H1 (cell line): ENCODE data around the gene CBL. TPM values are rescaled to one million over a fixed set of nuclear protein-coding genes. Genes with fewer than 3 reads are reported as not detected.

Source experiments
- CTCF ChIA-PET: fragments of 300-600 bp; sonication (Branson Sonifier 250); formaldehyde crosslinking; loops from one replicate; lab custom pipeline; 2021; ENCODE audit not compliant: partially characterized antibody; lab: Charles Lee
- POLR2A ChIA-PET: fragments of 300-600 bp; sonication (Branson Sonifier 250); formaldehyde crosslinking; loops from one replicate; lab custom pipeline; 2021; ENCODE audit warnings: inconsistent platforms; ENCODE audit not compliant: partially characterized antibody; lab: Charles Lee
- DNase-seq, 2 experiments: peaks; one replicate each; pipeline versions ENCODE4 v3.0.0 to v3.0.0-alpha.2; 2010 to 2022; ENCODE audit warnings: low spot score in 2 of 2, low read depth in 1 of 2, mixed read lengths in 1 of 2
- FAIRE-seq: peaks from 2 replicates; lab custom pipeline; 2011; peaks lifted over from hg19 to GRCh38; lab: Jason Lieb, UNC
- H2AFZ ChIP-seq: 2 replicates; pipeline ENCODE4 v1.8.1; 2012; ENCODE audit warnings: low read length, inconsistent platforms
- H2AK5ac ChIP-seq: 2 replicates; pipeline ENCODE4 v1.6.1; 2013; ENCODE audit warnings: low read depth, low read length
- H2BK120ac ChIP-seq: replicated peaks from 2 replicates; pipeline ENCODE3; 2013; ENCODE audit warnings: low read depth, low read length, inconsistent platforms
- H2BK12ac ChIP-seq: 2 replicates; pipeline ENCODE4 v1.6.1; 2013; ENCODE audit warnings: low read depth, low read length
- H2BK15ac ChIP-seq: 2 replicates; pipeline ENCODE4 v1.6.1; 2013; ENCODE audit warnings: low read length
- H2BK20ac ChIP-seq: 2 replicates; pipeline ENCODE4 v1.6.1; 2013; ENCODE audit warnings: low read length
- H2BK5ac ChIP-seq: 2 replicates; pipeline ENCODE4 v1.6.1; 2013; ENCODE audit warnings: low read depth, low read length
- H3K14ac ChIP-seq: 2 replicates; pipeline ENCODE4 v1.6.1; 2013; ENCODE audit warnings: inconsistent platforms; ENCODE audit not compliant: insufficient read length
- H3K18ac ChIP-seq: 2 replicates; pipeline ENCODE4 v1.6.1; 2013; ENCODE audit warnings: low read length; ENCODE audit errors: extremely low read depth
- H3K23ac ChIP-seq: 2 replicates; pipeline ENCODE4 v1.6.1; 2013; ENCODE audit warnings: inconsistent platforms; ENCODE audit not compliant: insufficient read length
- H3K23me2 ChIP-seq: 2 replicates; pipeline ENCODE4 v1.6.1; 2013; ENCODE audit warnings: low read depth, low read length
- H3K27ac ChIP-seq: 2 replicates; pipeline ENCODE4 v1.6.1; 2011; ENCODE audit warnings: low read depth, low read length, inconsistent platforms
- H3K27me3 ChIP-seq, 4 experiments: replicated peaks in 1 of 4; 1 replicate in 1 of 4; 2 replicates in 3 of 4; pipeline versions ENCODE4 v1.6.1 to v1.8.1; 2011 to 2013; ENCODE audit warnings: low read length in 3 of 4, mild to moderate bottlenecking in 3 of 4, inconsistent platforms in 2 of 4, mixed read lengths in 2 of 4, moderate library complexity in 1 of 4; ENCODE audit not compliant: control insufficient read depth in 3 of 4, insufficient read depth in 3 of 4; ENCODE audit errors: extremely low read depth in 1 of 4
- H3K36me3 ChIP-seq, 4 experiments: 2 replicates each; pipeline versions ENCODE4 v1.6.1 to v1.8.1; 2011 to 2013; ENCODE audit warnings: mild to moderate bottlenecking in 4 of 4, low read length in 3 of 4, moderate library complexity in 2 of 4, control low read depth in 1 of 4, inconsistent platforms in 1 of 4; ENCODE audit not compliant: insufficient read depth in 4 of 4, control insufficient read depth in 2 of 4
- H3K4ac ChIP-seq: replicated peaks from 2 replicates; pipeline ENCODE3; 2013; ENCODE audit warnings: low read length, low read depth, mixed read lengths, inconsistent platforms; ENCODE audit not compliant: insufficient read length
- H3K4me1 ChIP-seq, 4 experiments: replicated peaks in 1 of 4; 1 replicate in 1 of 4; 2 replicates in 3 of 4; pipeline versions ENCODE4 v1.6.1 to v1.8.1; 2011 to 2013; ENCODE audit warnings: low read length in 3 of 4, inconsistent platforms in 2 of 4, mixed read lengths in 1 of 4; ENCODE audit not compliant: insufficient read depth in 4 of 4, control insufficient read depth in 3 of 4
- H3K4me2 ChIP-seq, 2 experiments: 2 replicates each; pipeline versions ENCODE4 v1.6.1 to v1.8.1; 2011 to 2013; ENCODE audit warnings: low read depth in 2 of 2, low read length in 2 of 2, control low read depth in 1 of 2, inconsistent platforms in 1 of 2, mild to moderate bottlenecking in 1 of 2; ENCODE audit not compliant: insufficient read depth in 1 of 2
- H3K4me3 ChIP-seq, 4 experiments: fragments of 200-600, 300-600 bp in 1 of 4; sonication (generic), shearing (Covaris generic), sonication (Bioruptor Twin) in 1 of 4; 2 replicates each; pipeline versions ENCODE4 v1.5.1 to v1.8.1; 2011 to 2016; ENCODE audit warnings: low read length in 4 of 4, low read depth in 3 of 4, control low read depth in 2 of 4, inconsistent platforms in 2 of 4, mild to moderate bottlenecking in 2 of 4, mixed read lengths in 1 of 4, moderate library complexity in 1 of 4; ENCODE audit not compliant: insufficient read depth in 2 of 4; ENCODE audit errors: extremely low read depth in 1 of 4
- H3K56ac ChIP-seq: replicated peaks from 2 replicates; pipeline ENCODE3; 2013; ENCODE audit warnings: low read depth, mild to moderate bottlenecking, mixed read lengths, low read length, inconsistent platforms; ENCODE audit not compliant: insufficient read length
- H3K79me1 ChIP-seq: 2 replicates; pipeline ENCODE4 v1.6.1; 2013; ENCODE audit warnings: low read depth, low read length, control low read depth
- H3K79me2 ChIP-seq, 2 experiments: 2 replicates each; pipeline versions ENCODE4 v1.6.1 to v1.8.1; 2012 to 2013; ENCODE audit warnings: low read length in 2 of 2, mild to moderate bottlenecking in 2 of 2, inconsistent platforms in 1 of 2; ENCODE audit not compliant: insufficient read depth in 2 of 2, control insufficient read depth in 1 of 2
- H3K9ac ChIP-seq, 4 experiments: replicated peaks in 1 of 4; 1 replicate in 1 of 4; 2 replicates in 3 of 4; pipeline versions ENCODE4 v1.6.1 to v1.8.1; 2011 to 2013; ENCODE audit warnings: low read depth in 3 of 4, low read length in 3 of 4, control low read depth in 2 of 4, mild to moderate bottlenecking in 2 of 4, moderate library complexity in 2 of 4, inconsistent platforms in 1 of 4; ENCODE audit errors: extremely low read depth in 1 of 4
- H3K9me3 ChIP-seq, 2 experiments: 2 replicates each; pipeline versions ENCODE4 v1.6.1 to v1.8.1; 2012 to 2013; ENCODE audit warnings: mild to moderate bottlenecking in 2 of 2, moderate library complexity in 2 of 2, control low read depth in 1 of 2, inconsistent platforms in 1 of 2, low read depth in 1 of 2, low read length in 1 of 2, mixed read lengths in 1 of 2; ENCODE audit not compliant: insufficient read depth in 2 of 2
- H4K20me1 ChIP-seq, 2 experiments: replicated peaks in 1 of 2; 2 replicates each; pipeline versions ENCODE3 to v1.8.1; 2011 to 2013; ENCODE audit warnings: inconsistent platforms in 2 of 2, low read length in 2 of 2, mild to moderate bottlenecking in 1 of 2; ENCODE audit not compliant: insufficient read depth in 2 of 2, control insufficient read depth in 1 of 2
- H4K5ac ChIP-seq: 2 replicates; pipeline ENCODE4 v1.6.1; 2013; ENCODE audit warnings: low read length, low read depth, mixed read lengths, inconsistent platforms; ENCODE audit not compliant: insufficient read length
- H4K8ac ChIP-seq: 2 replicates; pipeline ENCODE4 v1.8.0; 2013; ENCODE audit warnings: mild to moderate bottlenecking, moderate library complexity, low read length, inconsistent platforms; ENCODE audit not compliant: insufficient read depth; ENCODE audit errors: extremely low read depth
- H4K91ac ChIP-seq: replicated peaks from 2 replicates; pipeline ENCODE3; 2013; ENCODE audit warnings: low read length, mixed read lengths, inconsistent platforms; ENCODE audit not compliant: insufficient read length
- EZH2 ChIP-seq: fragments of 200-600 bp; sonication (generic); IDR thresholded peaks from 2 replicates; pipeline ENCODE4 v1.7.1; 2012; ENCODE audit warnings: low read depth, mild to moderate bottlenecking, moderate library complexity, low read length, inconsistent platforms; ENCODE audit not compliant: severe bottlenecking
- TCF12 ChIP-seq: IDR thresholded peaks from 2 replicates; pipeline ENCODE4 v1.6.1; 2011; ENCODE audit warnings: low read depth, mild to moderate bottlenecking, low read length
- WGBS, 2 experiments: shearing (Covaris generic) in 1 of 2; methylation state at CpG; one replicate each; pipeline versions ENCODE4 v1.1.6 to v1.1.7; 2013 to 2015; ENCODE audit warnings: low lambda C conversion rate in 2 of 2, mixed read lengths in 2 of 2, inconsistent platforms in 1 of 2, low coverage in 1 of 2, missing lambda C conversion rate in 1 of 2; ENCODE audit not compliant: insufficient replicate concordance in 2 of 2, insufficient coverage in 1 of 2, insufficient read length in 1 of 2; ENCODE audit errors: extremely low coverage in 1 of 2, missing lambda C conversion rate in 1 of 2; 5-methylcytosine and 5-hydroxymethylcytosine counted together
- polyA plus RNA-seq, 7 experiments: library from polyadenylated mRNA; depleted of rRNA in 3 of 7; stranded (reverse) in 5 of 7; unstranded in 2 of 7; fragments of >200 nt in 5 of 7; fragments of 200-250 nt in 2 of 7; gene quantifications; 1 replicate in 5 of 7; 2 replicates in 1 of 7; 4 replicates in 1 of 7; pipeline versions ENCODE4 v1.2.1 to v1.2.3, GENCODE V29; 2011 to 2013; ENCODE audit warnings: missing spikeins in 2 of 7, mixed read lengths in 2 of 7
- total RNA-seq: library from RNA; stranded (reverse); fragmentation: NEBNext Ultra II Directional; extraction: Animal tissue kit (Norgen Biotek cat#: 25700); gene quantifications from 2 replicates; pipeline ENCODE4 v1.2.1, GENCODE V29; 2021

Gene CBL
- total and polyA plus RNA-seq, 2 of the 8 experiments (the other 6 are each of a cell fraction or from before 2014, with no cell fraction given), result 23.1 to 57.8 TPM

- Histone ChIP-seq H3K23me2 (peaks cover 7% of the 10 kb centered on the region; the same call in 1 of the 2 replicates), H3K56ac (no peak overlapping the region), H3K18ac (no peak overlapping the region), H3K4me1 (no peaks in the 10 kb centered on the region; a peak in 2 of 7 replicates), H2BK120ac (no peak overlapping the region), H4K20me1 (no peaks in the 10 kb centered on the region), H3K23ac (no peak overlapping the region), H3K4me3 (no peak overlapping the region), H3K4ac (no peak overlapping the region), H2AK5ac (no peak overlapping the region), H4K8ac (no peak overlapping the region), H3K79me2 (no peaks in the 10 kb centered on the region), H4K5ac (no peak overlapping the region), H2BK5ac (no peak overlapping the region), H3K27ac (no peak overlapping the region), H2BK20ac (no peak overlapping the region), H3K27me3 (no peaks in the 10 kb centered on the region), H3K9ac (no peak overlapping the region), H3K14ac (no peak overlapping the region), H2BK15ac (no peak overlapping the region), H3K4me2 (no peak overlapping the region), H4K91ac (no peak overlapping the region), H3K79me1 (no peaks in the 10 kb centered on the region), H2AFZ (no peak overlapping the region), H2BK12ac (no peak overlapping the region), H3K9me3 (no peaks in the 10 kb centered on the region), H3K36me3 (no peaks in the 10 kb centered on the region; a peak in 1 of 8 replicates)
- no peak for FAIRE-seq
- ChIA-PET CTCF (interaction anchor here (0.8 to 24.3 kb wide), 5 partner anchors 17 to 67 kb away, joined by 3 to 389 read pairs (median 6); partner anchors contain the start of genes ABCG4 and C2CD2L), POLR2A (interaction anchor here (1.1 to 3.8 kb wide), 7 partner anchors 8 to 195 kb away, joined by 3 to 14 read pairs (median 5); a partner anchor contains a TSS)
- DNase-seq, result no peak
- whole genome bisulfite sequencing, 2 experiments, result 94% methylated on average over 21 of the region's 21 CpGs; no CpG with 5 or more reads in 1 of the 2 experiments
- TF ChIP-seq TCF12 (no peak), EZH2 (no peak)
Measured at GRCh38 chr11:119173453-119173852, 32.7 kb upstream of the CBL start.
